Effector CD4-positive, alpha-beta T cell (primary cell): ENCODE data around the gene LRRC10B. TPM values are rescaled to one million over a fixed set of nuclear protein-coding genes. Genes with fewer than 3 reads are reported as not detected.
"Not testable (repeated sequence)": the region's sequence is repeated elsewhere in the genome, so short reads cannot be mapped to it uniquely, and the experiment has no call there.

Experiments used
- DNase-seq: peaks from one replicate; pipeline ENCODE4 v3.0.0-alpha.2; 2020
- total RNA-seq: gene quantifications from one replicate; lab custom pipeline; 2026; lab: John Stamatoyannopoulos, UW

Gene LRRC10B
- not detected for total RNA-seq

GRCh38 chr11:61507962-61508861 lies at the start of gene LRRC10B:
TSS of gene LRRC10B (plus strand) at chr11:61508749. CDS start at chr11:61508999, 250 bp downstream.
- DNase-seq: no peak

- no peak for DNase-seq
These were observed 48.1 kb upstream of the LRRC10B start for GRCh38 chr11:61460474-61460881.

GRCh38 chr11:61460986-61461385 lies 47.6 kb upstream of the LRRC10B start:
- DNase-seq: no peak

- DNase-seq: not testable (repeated sequence)
These were observed 40.9 kb upstream of the LRRC10B start for GRCh38 chr11:61467602-61468001.

GRCh38 chr11:61468002-61468401 lies 40.5 kb upstream of the LRRC10B start:
- no peak for DNase-seq

GRCh38 chr11:61472282-61472681 lies 36.3 kb upstream of the LRRC10B start:
- no peak for DNase-seq

- DNase-seq: no peak
These were observed 35.7 kb upstream of the LRRC10B start for GRCh38 chr11:61472868-61473267.

- DNase-seq: no peak
These were observed 35.1 kb upstream of the LRRC10B start for GRCh38 chr11:61473370-61474012.

- no peak for DNase-seq
These were observed 34.4 kb upstream of the LRRC10B start for GRCh38 chr11:61474013-61474643.

- no peak for DNase-seq
These were observed 33.1 kb upstream of the LRRC10B start for GRCh38 chr11:61475433-61475832.

GRCh38 chr11:61476371-61476770 lies 32.2 kb upstream of the LRRC10B start:
- no peak for DNase-seq

- DNase-seq: no peak
These were observed 31.4 kb upstream of the LRRC10B start for GRCh38 chr11:61477126-61477525.

- peak; percentile 43 for DNase-seq
These were observed 30.8 kb upstream of the LRRC10B start for GRCh38 chr11:61477727-61478148.

GRCh38 chr11:61479360-61480058 lies 29.0 kb upstream of the LRRC10B start:
- not testable (repeated sequence) for DNase-seq

- no peak for DNase-seq
These were observed 28.1 kb upstream of the LRRC10B start for GRCh38 chr11:61480261-61480993.

GRCh38 chr11:61480994-61481335 lies 27.6 kb upstream of the LRRC10B start:
- no peak for DNase-seq

- no peak for DNase-seq
These were observed 26.7 kb upstream of the LRRC10B start for GRCh38 chr11:61481806-61482205.

- DNase-seq: no peak
These were observed 26.0 kb upstream of the LRRC10B start for GRCh38 chr11:61482513-61482912.

GRCh38 chr11:61484541-61484940 lies 24.0 kb upstream of the LRRC10B start:
- no peak for DNase-seq

- no peak for DNase-seq
These were observed 23.5 kb upstream of the LRRC10B start for GRCh38 chr11:61485080-61485479.

- DNase-seq: no peak
These were observed 22.4 kb upstream of the LRRC10B start for GRCh38 chr11:61486011-61486620.

- DNase-seq: no peak
These were observed 21.8 kb upstream of the LRRC10B start for GRCh38 chr11:61486779-61487178.
